Thoracic aorta endothelial cell (primary cell): Measurements from ENCODE around the gene PRKAR1B. TPM values are rescaled to one million over a fixed set of nuclear protein-coding genes. Genes with fewer than 3 reads are reported as not detected.

Experiments
- total RNA-seq: library from RNA; depleted of rRNA; stranded (reverse); fragments of >200 nt; gene quantifications from 2 replicates; pipeline ENCODE4 v1.2.3, GENCODE V29; 2012

Gene PRKAR1B
- 12.2 and 14.5 TPM in 2 replicates for total RNA-seq

GRCh38 chr7:727104-727805 is at the start of gene PRKAR1B:
Gene PRKAR1B, minus strand, starts transcription at chr7:727281. Its CDS starts 15,776 bp downstream, at chr7:711505.

GRCh38 chr7:726084-726853 is 812 bp downstream of the PRKAR1B start, which contains the start of gene DNAAF5:
Gene DNAAF5, plus strand, starts transcription at chr7:726699. Its CDS starts 22 bp downstream, at chr7:726721.

GRCh38 chr7:519484-520390 is 207.3 kb downstream of the PRKAR1B start, which contains the start of gene PDGFA:
Gene PDGFA, minus strand, starts transcription at chr7:519846. Its CDS starts 845 bp downstream, at chr7:519001.

Other genes starting within 250 kb of the PRKAR1B start
- 50.0 and 55.4 TPM in 2 replicates for gene PDGFA, start 207.4 kb downstream of the PRKAR1B start, total RNA-seq
- gene DNAAF5, start 582 bp downstream of the PRKAR1B start, total RNA-seq = 42.3 and 56.6 TPM in 2 replicates
- 167 and 264 TPM in 2 replicates for gene SUN1, start 105.2 kb upstream of the PRKAR1B start, total RNA-seq
- 25.5 and 26.5 TPM in 2 replicates for gene GET4, start 149.3 kb upstream of the PRKAR1B start, total RNA-seq
- gene ADAP1, start 227.4 kb upstream of the PRKAR1B start, total RNA-seq = 0.22 and 0.27 TPM in 2 replicates
- gene COX19, start 248.3 kb upstream of the PRKAR1B start, total RNA-seq = 10.7 and 11.8 TPM in 2 replicates